Limb (tissue), 2 donors: Measurements from ENCODE around the gene AGMO.
A peak's percentile ranks its signal among the peaks of the same experiment; 100 is the strongest.

Experiments
- DNase-seq, 2 donors: peaks; one replicate each; pipeline ENCODE4 v3.0.0-alpha.2; 2016; ENCODE audit errors: extremely low spot score in 2 of 2

The AGMO gene

GRCh38 chr7:15503603-15504290 is 58.1 kb downstream of the AGMO start:
- DNase-seq = no peak

DNA sequence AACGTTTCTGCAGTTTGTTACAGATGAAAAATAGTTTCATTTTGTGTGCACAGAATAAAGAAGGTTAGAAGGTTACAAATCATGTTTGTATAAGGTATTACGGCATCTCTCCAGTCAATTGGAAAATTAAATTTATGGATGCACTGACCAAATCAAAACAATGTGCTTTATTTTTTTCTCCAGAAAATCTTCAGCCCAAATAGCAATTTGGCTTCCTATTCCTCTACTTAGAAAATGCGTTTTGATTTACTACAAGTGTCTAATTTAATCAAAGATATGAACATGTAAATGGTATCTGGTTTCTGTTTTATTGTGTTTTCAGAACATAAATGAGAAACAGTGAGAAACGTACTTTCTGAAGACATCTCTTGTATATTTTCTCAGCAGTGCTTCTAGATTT is 63.4 kb downstream of the AGMO start:
- DNase-seq = no peak

DNA sequence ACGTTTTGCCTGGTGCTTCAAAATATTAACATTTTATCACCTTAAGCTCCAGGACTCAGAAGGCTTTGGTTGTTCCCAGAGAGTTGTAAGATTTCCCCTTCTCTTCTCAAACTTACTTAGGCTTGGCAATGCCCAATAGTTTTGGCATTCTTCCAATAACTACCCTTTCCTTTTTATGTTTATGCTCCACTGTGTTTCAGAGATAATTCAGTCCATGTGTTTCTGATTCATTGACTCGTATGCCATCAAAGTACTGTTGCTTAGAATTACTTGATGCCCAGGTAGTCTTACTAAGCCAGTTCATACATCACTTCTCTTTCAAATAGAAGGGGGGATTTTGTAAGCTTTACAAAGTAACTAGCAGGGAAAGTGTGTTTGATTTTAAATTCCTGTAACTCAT is 66.6 kb downstream of the AGMO start:
- DNase-seq = no peak

GRCh38 chr7:15494711-15495110 is 67.1 kb downstream of the AGMO start:
- no peak for DNase-seq

GRCh38 chr7:15491361-15491760 is 70.5 kb downstream of the AGMO start:
- no peak for DNase-seq

DNA sequence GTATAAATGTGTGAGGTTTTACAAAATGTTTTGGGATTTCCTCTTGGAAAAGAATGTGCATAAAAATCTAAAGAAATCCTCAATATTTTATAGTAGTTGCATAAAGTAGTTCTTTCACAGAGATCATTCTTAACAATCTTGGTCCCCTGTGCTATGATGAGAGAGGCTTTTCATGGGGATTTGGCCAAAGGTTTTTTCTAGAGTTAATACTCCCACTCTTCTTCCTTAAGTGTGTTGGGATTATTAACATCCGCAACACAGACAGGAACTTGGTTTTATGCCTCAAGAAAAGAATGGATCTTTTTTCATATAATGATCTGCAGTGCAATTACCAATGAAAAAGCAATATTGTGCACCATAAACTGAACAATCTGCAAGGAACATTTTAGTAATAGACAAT is 71.5 kb downstream of the AGMO start:
- peak in 1 of 2 donors; percentile 37 for DNase-seq

- no peak for DNase-seq
These were observed 72.0 kb downstream of the AGMO start for GRCh38 chr7:15489861-15490260.

- DNase-seq = peak; percentile 39 to 66
These were observed 72.4 kb downstream of the AGMO start for GRCh38 chr7:15489383-15489782.

DNA sequence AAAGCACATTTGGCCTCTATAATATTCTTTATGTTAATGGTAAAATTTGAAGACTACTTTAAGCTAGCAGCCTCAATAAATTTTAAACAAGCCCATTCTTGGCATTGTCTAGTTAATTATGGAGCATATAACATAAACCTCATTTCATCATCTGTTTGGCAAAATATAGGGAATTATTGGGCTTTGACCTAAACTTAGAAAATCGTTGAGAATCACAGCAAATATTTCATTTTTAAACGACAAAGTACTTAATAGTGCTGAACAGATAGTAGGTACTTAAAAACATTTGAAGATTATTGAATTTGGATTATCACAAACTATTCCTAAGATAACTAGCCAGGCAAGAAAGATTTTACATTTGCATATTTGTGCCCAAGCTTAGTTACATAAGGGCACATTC is 73.4 kb downstream of the AGMO start:
- no peak for DNase-seq

- no peak for DNase-seq
These were observed 73.9 kb downstream of the AGMO start for GRCh38 chr7:15487896-15488295.

DNA sequence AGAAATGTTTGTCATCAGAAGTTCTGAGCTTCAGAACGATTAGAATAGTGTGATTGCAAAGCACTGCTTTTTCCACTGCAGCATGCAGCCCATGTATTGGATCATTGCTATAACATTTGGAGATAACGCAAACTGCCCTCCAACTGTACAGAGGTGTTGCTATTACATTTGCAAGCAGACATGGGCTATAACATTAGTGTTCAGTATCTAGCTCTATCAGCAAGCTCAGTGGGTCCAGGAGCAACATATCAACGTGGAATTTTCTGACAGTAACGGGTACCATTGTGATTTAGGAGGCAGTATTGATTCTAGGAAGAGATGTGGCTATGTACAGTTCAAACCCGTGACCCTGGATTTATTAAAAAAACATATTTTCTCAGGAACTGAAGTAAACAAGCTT is 75.8 kb downstream of the AGMO start:
- no peak for DNase-seq

GRCh38 chr7:15485431-15485830 is 76.4 kb downstream of the AGMO start:
- DNase-seq = no peak

- no peak for DNase-seq
These were observed 80.7 kb downstream of the AGMO start for GRCh38 chr7:15481132-15481531.

GRCh38 chr7:15478401-15478800 is 83.4 kb downstream of the AGMO start:
- DNase-seq = no peak

- DNase-seq = no peak
These were observed 85.3 kb downstream of the AGMO start for GRCh38 chr7:15476531-15476918.

- peak in 1 of 2 donors; percentile 37 for DNase-seq
These were observed 85.8 kb downstream of the AGMO start for GRCh38 chr7:15475808-15476530.

GRCh38 chr7:15471669-15471950 is 90.2 kb downstream of the AGMO start:
- DNase-seq = no peak

DNA sequence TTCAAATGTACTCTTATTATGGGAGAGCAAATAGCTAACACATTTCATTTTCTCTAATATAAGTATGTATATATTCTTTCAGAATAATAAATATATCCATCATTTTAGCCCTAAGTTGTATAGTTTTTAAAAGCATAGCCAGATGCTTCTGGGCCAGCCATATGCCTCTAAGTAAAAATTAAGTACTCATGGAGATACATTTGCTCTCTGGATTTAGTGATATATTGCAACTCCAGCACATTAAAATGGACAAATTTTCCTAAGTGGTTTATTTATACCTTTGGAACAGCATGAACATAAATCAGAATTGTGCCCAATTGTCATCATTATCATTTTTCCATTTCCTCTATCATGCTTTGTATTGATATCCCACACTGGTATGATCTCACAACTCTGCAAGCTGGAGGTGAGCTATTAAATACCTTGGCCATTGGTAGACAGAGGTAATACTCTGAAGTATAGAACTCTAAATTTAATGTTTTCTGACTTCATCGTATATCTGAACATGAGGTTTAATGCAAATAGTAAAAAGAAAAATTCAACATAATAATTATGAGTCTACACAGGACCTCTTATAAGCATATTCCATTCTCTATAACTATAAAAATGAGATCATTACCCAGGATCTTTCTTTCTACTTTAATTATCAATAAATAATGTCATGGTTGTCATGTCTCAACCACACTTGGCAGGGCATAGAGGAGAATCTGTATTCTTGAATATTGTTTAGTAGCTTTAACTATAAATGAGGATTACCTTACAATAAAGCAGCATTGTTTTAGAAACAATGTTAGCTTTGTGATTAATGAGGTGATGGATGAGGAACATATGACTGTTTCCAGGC is 90.8 kb downstream of the AGMO start:
- no peak for DNase-seq

DNA sequence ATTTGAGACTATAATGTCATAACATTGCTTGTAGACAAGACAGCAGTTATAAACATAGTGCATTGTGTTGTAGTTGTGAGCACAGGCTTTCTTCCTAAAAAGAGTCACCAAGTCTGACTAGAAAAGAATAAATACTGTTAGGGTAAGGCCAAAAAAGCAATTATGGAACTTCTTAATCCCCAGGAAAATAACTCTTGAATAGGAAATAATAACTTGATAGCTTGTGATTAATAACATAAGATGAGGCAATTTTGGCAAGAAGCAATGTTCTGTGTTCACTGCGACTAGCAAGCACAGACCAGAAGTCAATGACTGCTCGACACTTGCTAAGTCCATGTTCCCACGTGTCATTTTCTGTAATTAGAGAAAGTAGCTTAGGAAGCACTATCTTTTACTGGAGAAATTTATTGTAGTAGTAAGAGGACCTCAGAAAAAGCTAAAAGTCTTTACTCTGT is 97.1 kb downstream of the AGMO start:
- no peak for DNase-seq

- DNase-seq = no peak
These were observed 97.8 kb downstream of the AGMO start for GRCh38 chr7:15463801-15464666.

DNA sequence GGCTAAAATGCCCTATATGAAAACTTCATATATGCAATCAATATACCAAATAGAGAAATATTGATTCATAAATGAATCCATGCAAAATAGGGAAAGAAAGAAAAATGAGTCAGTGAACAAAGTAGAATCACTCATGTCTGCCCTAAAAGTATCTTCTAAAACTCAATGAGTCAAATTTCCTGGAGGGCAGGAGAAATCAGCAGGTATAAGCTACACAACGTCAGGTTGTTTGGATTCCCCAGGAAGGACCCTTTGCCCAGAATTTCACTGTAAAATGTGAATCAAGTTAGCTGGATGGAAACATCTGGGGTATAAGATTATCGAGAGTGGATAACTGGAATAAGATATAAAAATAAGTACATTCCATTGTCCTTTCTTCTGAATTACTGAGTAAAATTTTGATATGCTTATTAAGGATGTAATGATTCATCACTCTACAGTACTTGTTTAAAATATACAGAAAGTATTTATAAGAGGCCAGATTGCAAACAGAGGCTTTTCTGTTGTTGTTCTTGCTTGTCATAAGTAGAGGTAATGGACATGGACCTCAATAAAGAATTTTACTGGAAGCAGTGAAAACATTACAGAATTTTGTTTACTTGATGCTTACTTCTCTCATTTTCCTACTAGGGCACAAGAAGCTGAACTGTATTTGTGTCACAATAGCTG is 99.0 kb downstream of the AGMO start:
- no peak for DNase-seq
